ENCODE data around the gene SPINK6.

GRCh38 chr5:148205865-148206264, 3.0 kb downstream of the SPINK6 start:
- TF ChIP-seq CTCF (IDR thresholded peaks at IDR 0.05 in 2 of 3, conservative IDR thresholded peaks at IDR 0.05 in 1 of 3; ENCODE audit: borderline replicate concordance in 1 of 3, insufficient read depth in 1 of 3, low read depth in 2 of 3, low read length in 2 of 3), result no peak
- no peak for TF ChIP-seq JUND (IDR thresholded peaks at IDR 0.05)
- TF ChIP-seq EZH2 (IDR thresholded peaks at IDR 0.05), result no peak
- TF ChIP-seq ATF3 (IDR thresholded peaks at IDR 0.05), result no peak
- TF ChIP-seq POLR2A (IDR thresholded peaks at IDR 0.05; ENCODE audit: borderline replicate concordance, extremely low read depth, insufficient read depth, insufficient read length), result no peak
